DOHH2 (cell line): Measurements from ENCODE around the gene SMIM9.
"Not testable (repeated sequence)": the region's sequence is repeated elsewhere in the genome, so short reads cannot be mapped to it uniquely, and the experiment has no call there.

Source experiments
- H3F3A ChIP-seq: fragments of 200-600 bp; sonication (generic), shearing (Covaris generic); 2 replicates; pipeline ENCODE4 v1.6.0; 2016; ENCODE audit warnings: antibody characterized with exemption, mild to moderate bottlenecking; ENCODE audit not compliant: control insufficient read depth, insufficient read depth
- H3K27ac ChIP-seq: fragments of 200-600 bp; sonication (generic); 2 replicates; pipeline ENCODE4 v1.5.1; 2014; ENCODE audit warnings: low read depth, mild to moderate bottlenecking, low read length, moderate library complexity
- H3K27me3 ChIP-seq: fragments of 200-600 bp; sonication (generic); 2 replicates; pipeline ENCODE4 v1.6.1; 2014; ENCODE audit warnings: mild to moderate bottlenecking, low read length, mixed read lengths; ENCODE audit not compliant: control insufficient read depth
- H3K36me3 ChIP-seq: fragments of 200-600 bp; sonication (generic); 2 replicates; pipeline ENCODE4 v1.6.1; 2014; ENCODE audit warnings: mild to moderate bottlenecking, low read length, moderate library complexity, mixed read lengths; ENCODE audit not compliant: control insufficient read depth
- H3K4me1 ChIP-seq: fragments of 200-600 bp; sonication (generic); 2 replicates; pipeline ENCODE4 v1.6.1; 2014; ENCODE audit warnings: mild to moderate bottlenecking, low read length, mixed read lengths; ENCODE audit not compliant: control insufficient read depth
- H3K4me2 ChIP-seq: fragments of 200-600 bp; sonication (generic); 2 replicates; pipeline ENCODE4 v1.6.0; 2014; ENCODE audit warnings: mild to moderate bottlenecking, low read length, moderate library complexity
- H3K4me3 ChIP-seq: fragments of 200-600 bp; sonication (generic); 2 replicates; pipeline ENCODE4 v1.5.1; 2014; ENCODE audit warnings: mild to moderate bottlenecking, low read length, mixed read lengths
- H3K79me2 ChIP-seq: fragments of 200-600 bp; sonication (generic); 2 replicates; pipeline ENCODE4 v1.6.1; 2014; ENCODE audit warnings: mild to moderate bottlenecking, low read length, mixed read lengths; ENCODE audit not compliant: control insufficient read depth
- H3K9me2 ChIP-seq: fragments of 200-600 bp; sonication (generic); replicated peaks from 2 replicates; pipeline ENCODE4 v1.6.1; 2014; ENCODE audit warnings: mild to moderate bottlenecking, low read length, mixed read lengths; ENCODE audit not compliant: control insufficient read depth
- H3K9me3 ChIP-seq: fragments of 200-600 bp; sonication (generic); 2 replicates; pipeline ENCODE4 v1.6.1; 2014; ENCODE audit warnings: antibody characterized with exemption, low read length, mixed read lengths; ENCODE audit not compliant: control insufficient read depth, insufficient read depth
- H4K20me1 ChIP-seq: fragments of 200-600 bp; sonication (generic); 2 replicates; pipeline ENCODE4 v1.6.0; 2014; ENCODE audit warnings: low read depth, mild to moderate bottlenecking, antibody characterized with exemption, low read length, moderate library complexity; ENCODE audit not compliant: control insufficient read depth, insufficient read depth
- EZH2phosphoT487 ChIP-seq: fragments of 200-600 bp; sonication (generic); IDR thresholded peaks from 2 replicates; pipeline ENCODE4 v1.6.1; 2017; ENCODE audit warnings: borderline replicate concordance, mild to moderate bottlenecking, antibody characterized with exemption, low read length, moderate library complexity, mixed read lengths
- TF ChIP-seq, protein P1 (sequence below): fragments of 200-600 bp; sonication (generic); IDR thresholded peaks from one replicate; pipeline ENCODE4 v1.5.1; 2014; ENCODE audit warnings: antibody characterized with exemption, mild to moderate bottlenecking, low read depth, low read length; ENCODE audit not compliant: poor library complexity, severe bottlenecking

SMIM9 gene

DNA sequence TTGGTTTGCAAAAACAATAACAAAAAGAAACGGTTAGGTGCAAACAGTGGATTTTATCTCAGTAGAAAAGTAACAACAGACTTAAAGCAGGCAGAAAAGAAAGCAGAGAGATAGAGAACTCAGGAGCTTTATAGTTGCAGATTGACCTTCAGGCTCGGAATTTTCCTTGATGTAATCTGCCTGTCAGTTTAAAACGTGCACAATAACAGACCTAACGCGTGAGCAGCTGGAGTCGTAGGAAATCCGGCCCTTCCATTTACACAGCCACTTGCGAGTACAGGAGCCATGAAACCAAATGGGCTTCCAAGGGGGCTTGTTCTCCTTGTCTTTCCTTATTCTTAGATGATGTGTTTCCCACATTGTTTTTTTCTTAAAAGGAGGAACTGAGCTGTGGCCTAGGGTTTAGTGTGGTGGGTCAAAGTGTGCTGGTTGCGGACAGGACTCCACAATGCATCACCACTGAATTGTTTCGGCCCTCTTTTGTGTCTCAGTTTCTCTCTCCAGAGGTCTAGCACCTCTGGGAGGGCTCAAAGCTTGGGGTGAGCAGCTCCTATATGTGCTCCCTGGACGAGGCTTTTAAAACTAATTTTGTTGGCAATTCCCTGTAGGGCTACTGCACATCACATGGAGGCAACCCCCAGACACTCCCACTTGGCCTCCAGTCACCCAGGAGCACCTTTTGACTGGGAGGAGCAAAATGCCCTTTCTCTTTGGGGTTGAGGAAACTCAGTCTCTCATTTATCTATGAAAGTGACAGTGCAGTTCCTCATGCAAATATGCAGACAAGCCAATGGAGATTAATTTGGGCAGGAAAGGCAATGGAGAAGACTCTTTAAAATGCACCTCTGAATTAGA is 15.3 kb downstream of the SMIM9 start:
- H3K9me3 ChIP-seq = no peaks in the 10 kb centered on the region
- no peaks in the 10 kb centered on the region for H4K20me1 ChIP-seq
- peak overlapping the region; percentile 55 for H3K4me3 ChIP-seq
- no peak for TF ChIP-seq EZH2phosphoT487
- TF ChIP-seq, protein P1, sequence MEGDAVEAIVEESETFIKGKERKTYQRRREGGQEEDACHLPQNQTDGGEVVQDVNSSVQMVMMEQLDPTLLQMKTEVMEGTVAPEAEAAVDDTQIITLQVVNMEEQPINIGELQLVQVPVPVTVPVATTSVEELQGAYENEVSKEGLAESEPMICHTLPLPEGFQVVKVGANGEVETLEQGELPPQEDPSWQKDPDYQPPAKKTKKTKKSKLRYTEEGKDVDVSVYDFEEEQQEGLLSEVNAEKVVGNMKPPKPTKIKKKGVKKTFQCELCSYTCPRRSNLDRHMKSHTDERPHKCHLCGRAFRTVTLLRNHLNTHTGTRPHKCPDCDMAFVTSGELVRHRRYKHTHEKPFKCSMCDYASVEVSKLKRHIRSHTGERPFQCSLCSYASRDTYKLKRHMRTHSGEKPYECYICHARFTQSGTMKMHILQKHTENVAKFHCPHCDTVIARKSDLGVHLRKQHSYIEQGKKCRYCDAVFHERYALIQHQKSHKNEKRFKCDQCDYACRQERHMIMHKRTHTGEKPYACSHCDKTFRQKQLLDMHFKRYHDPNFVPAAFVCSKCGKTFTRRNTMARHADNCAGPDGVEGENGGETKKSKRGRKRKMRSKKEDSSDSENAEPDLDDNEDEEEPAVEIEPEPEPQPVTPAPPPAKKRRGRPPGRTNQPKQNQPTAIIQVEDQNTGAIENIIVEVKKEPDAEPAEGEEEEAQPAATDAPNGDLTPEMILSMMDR = no peak
- H3F3A ChIP-seq = no peaks in the 10 kb centered on the region
- no peaks in the 10 kb centered on the region for H3K79me2 ChIP-seq
- peak overlapping the region; percentile 51 for H3K27ac ChIP-seq
- no peaks in the 10 kb centered on the region for H3K9me2 ChIP-seq
- no peaks in the 10 kb centered on the region for H3K27me3 ChIP-seq
- H3K36me3 ChIP-seq = no peaks in the 10 kb centered on the region
- H3K4me1 ChIP-seq = peaks cover 18% of the 10 kb centered on the region
- H3K4me2 ChIP-seq = peak overlapping the region; percentile 62

DNA sequence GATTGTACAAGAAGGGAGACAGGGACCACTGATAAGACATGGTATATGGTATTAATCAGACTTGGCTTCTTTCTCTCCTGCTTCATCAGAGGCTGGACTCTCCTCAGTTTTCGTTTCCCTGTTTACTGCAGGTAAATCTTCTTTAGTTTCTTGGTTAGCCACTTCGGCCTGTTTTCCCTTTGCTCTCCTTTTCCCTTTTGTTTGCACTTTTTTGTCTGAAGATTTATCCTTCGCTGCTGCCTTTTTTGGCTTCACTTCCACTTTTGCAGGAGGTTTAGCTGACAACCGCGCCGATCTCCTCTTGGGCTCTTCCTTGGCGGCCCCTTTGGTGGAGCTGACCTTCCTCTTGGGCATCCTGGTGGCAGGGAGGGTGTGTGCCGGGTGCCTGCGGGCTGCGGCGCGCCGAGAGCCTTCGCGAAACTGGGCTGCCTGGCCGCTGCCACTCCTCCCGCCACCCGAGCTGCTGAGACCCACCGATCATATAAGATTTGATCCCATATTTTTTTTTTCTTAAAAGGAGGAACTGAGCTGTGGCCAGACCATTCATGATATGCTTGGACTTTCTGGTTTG is 17.3 kb downstream of the SMIM9 start:
- H3F3A ChIP-seq, H3K4me2 ChIP-seq, H3K4me3 ChIP-seq: not testable (repeated sequence)

DNA sequence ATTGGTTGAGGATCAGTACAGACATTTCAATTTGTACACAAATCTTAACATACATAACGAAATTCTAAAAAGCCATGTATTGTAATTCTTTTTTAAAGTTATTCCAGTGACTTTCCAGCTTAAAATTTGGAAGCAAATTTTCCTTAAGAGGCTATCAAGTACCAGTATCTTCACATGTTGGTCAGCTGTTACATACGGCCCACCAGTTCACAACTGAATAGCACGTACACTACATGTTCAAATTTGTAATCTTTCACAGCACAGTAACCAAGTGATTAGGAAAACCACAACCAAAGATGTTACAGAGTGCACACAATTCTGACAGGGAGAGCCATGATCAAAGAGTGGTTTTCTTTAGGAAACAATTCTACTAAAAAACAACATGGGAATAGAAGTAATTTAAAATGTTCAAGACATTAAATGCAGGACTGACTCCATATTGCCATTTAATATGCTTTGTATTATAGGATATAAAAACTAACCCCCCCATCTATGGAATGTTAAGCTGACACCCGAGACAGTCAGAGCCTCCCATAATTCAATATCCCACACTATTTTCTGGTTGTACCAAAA is 18.1 kb downstream of the SMIM9 start:
- not testable (repeated sequence) for H4K20me1 ChIP-seq, H3K27ac ChIP-seq, H3K27me3 ChIP-seq, H3F3A ChIP-seq, H3K4me3 ChIP-seq, H3K9me2 ChIP-seq, H3K9me3 ChIP-seq, H3K36me3 ChIP-seq, H3K4me2 ChIP-seq, H3K79me2 ChIP-seq
- peaks cover 18% of the 10 kb centered on the region for H3K4me1 ChIP-seq

More for the DNA sequence above, 17.3 kb downstream of the SMIM9 start:
- not testable (repeated sequence) for H3K27ac ChIP-seq, H3K9me2 ChIP-seq, H4K20me1 ChIP-seq, H3K9me3 ChIP-seq, H3K79me2 ChIP-seq, H3K27me3 ChIP-seq, H3K36me3 ChIP-seq
- peaks cover 18% of the 10 kb centered on the region for H3K4me1 ChIP-seq

DNA sequence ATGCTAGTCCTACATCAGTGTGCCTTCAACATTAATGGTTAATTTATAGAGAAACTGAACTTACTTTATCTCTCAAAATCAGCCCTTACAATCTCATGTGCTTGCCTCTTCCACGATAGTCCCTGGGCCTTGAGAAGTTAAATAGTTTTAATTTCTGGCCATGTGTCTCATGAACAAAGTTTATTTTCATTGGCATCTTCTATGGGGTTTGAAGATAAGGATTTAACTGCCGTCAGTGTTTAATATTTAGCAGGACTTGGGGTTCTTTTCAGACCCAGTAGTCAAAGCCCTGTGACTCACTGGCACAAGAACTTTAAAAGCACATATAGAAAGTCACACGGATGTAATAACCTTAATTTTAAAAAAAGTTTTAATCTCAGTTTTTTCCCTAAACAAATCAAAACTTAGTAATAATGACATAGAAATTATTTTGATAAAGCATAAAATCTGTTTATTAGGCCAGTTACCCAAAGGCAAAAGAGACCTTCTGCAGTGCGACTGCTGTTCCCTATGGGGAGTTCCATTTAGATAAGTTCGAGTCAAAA is 19.1 kb downstream of the SMIM9 start:
- H3K79me2 ChIP-seq = no peaks in the 10 kb centered on the region
- no peaks in the 10 kb centered on the region for H3K36me3 ChIP-seq
- H3K27ac ChIP-seq = no peak overlapping the region
- no peak overlapping the region for H3K4me2 ChIP-seq
- H4K20me1 ChIP-seq = no peaks in the 10 kb centered on the region
- H3K27me3 ChIP-seq = no peaks in the 10 kb centered on the region
- TF ChIP-seq, protein P1 = no peak
- no peak for TF ChIP-seq EZH2phosphoT487
- H3F3A ChIP-seq = no peaks in the 10 kb centered on the region
- H3K9me2 ChIP-seq = no peaks in the 10 kb centered on the region
- no peak overlapping the region for H3K4me3 ChIP-seq
- peaks cover 17% of the 10 kb centered on the region for H3K4me1 ChIP-seq
- H3K9me3 ChIP-seq = no peaks in the 10 kb centered on the region
